PC-3 (cell line): ENCODE data around the gene UGT1A8. TPM values are rescaled to one million over a fixed set of nuclear protein-coding genes. Genes with fewer than 3 reads are reported as not detected.

ENCODE experiments used
- ATAC-seq: fragments of 200-7000 bp; cut with Tn5 transposase; 2 replicates; pipeline ENCODE4 v1.9.1; 2020; ENCODE audit warnings: mild to moderate bottlenecking, moderate library complexity
- BruUV-seq: library from RNA; stranded (reverse); fragments of 400-500 nt; replicated peaks from 2 replicates; lab custom pipeline; 2021; lab: Mats Ljungman, UMichigan
- CTCF ChIA-PET: fragments of 300-600 bp; sonication (Branson Sonifier 250); formaldehyde crosslinking; loops from one replicate; lab custom pipeline; 2022; ENCODE audit warnings: antibody characterized with exemption; lab: Charles Lee
- POLR2A ChIA-PET: fragments of 300-600 bp; sonication (Branson Sonifier 250); formaldehyde crosslinking; loops from one replicate; lab custom pipeline; 2022; ENCODE audit warnings: antibody characterized with exemption; ENCODE audit not compliant: unreplicated experiment; lab: Charles Lee
- DNase-seq: peaks from one replicate; pipeline ENCODE4 v3.0.0-alpha.2; 2015
- H2AFZ ChIP-seq: fragments of 300-600 bp; sonication (generic); 2 replicates; pipeline ENCODE4 v1.6.0; 2016; ENCODE audit warnings: antibody characterized with exemption, low read length
- H3F3A ChIP-seq: fragments of 300-600 bp; sonication (generic); one replicate; pipeline ENCODE4 v1.6.0; 2017; ENCODE audit warnings: antibody characterized with exemption, low read length, control low read depth, mild to moderate bottlenecking; ENCODE audit not compliant: unreplicated experiment
- H3K27ac ChIP-seq: fragments of 300-600 bp; sonication (generic); 2 replicates; pipeline ENCODE4 v1.5.1; 2016; ENCODE audit warnings: mild to moderate bottlenecking, low read length
- H3K27me3 ChIP-seq: fragments of 300-600 bp; sonication (generic); 2 replicates; pipeline ENCODE4 v1.6.1; 2016; ENCODE audit warnings: low read length, mixed read lengths
- H3K36me3 ChIP-seq: fragments of 300-600 bp; sonication (generic); 2 replicates; pipeline ENCODE4 v1.6.1; 2016; ENCODE audit warnings: low read depth, mixed run types, low read length, mixed read lengths
- H3K4me1 ChIP-seq: fragments of 300-600 bp; sonication (generic); 2 replicates; pipeline ENCODE4 v1.5.1; 2016; ENCODE audit warnings: low read length; ENCODE audit not compliant: insufficient read depth
- H3K4me2 ChIP-seq: fragments of 300-600 bp; sonication (generic); 2 replicates; pipeline ENCODE4 v1.6.0; 2016; ENCODE audit warnings: low read length
- H3K4me3 ChIP-seq: fragments of 300-600 bp; sonication (generic); 2 replicates; pipeline ENCODE4 v1.5.1; 2016; ENCODE audit warnings: mild to moderate bottlenecking, low read length, mixed read lengths
- H3K79me2 ChIP-seq: fragments of 300-600 bp; sonication (generic); 2 replicates; pipeline ENCODE4 v1.6.1; 2017; ENCODE audit warnings: low read length, mixed read lengths
- H3K9ac ChIP-seq: fragments of 300-600 bp; sonication (generic); 2 replicates; pipeline ENCODE4 v1.6.0; 2016; ENCODE audit warnings: mild to moderate bottlenecking, low read length
- H3K9me2 ChIP-seq: fragments of 300-600 bp; sonication (generic); replicated peaks from 2 replicates; pipeline ENCODE4 v1.6.1; 2016; ENCODE audit warnings: mixed run types, low read length, mixed read lengths
- H3K9me3 ChIP-seq: fragments of 300-600 bp; sonication (generic); 2 replicates; pipeline ENCODE4 v1.6.1; 2016; ENCODE audit warnings: low read length, mixed read lengths
- H4K20me1 ChIP-seq: fragments of 300-600 bp; sonication (generic); 2 replicates; pipeline ENCODE4 v1.6.1; 2016; ENCODE audit warnings: low read length, mixed read lengths
- CTCF ChIP-seq: fragments of 300-600 bp; sonication (generic); conservative IDR thresholded peaks from 2 replicates; pipeline ENCODE4 v1.5.1; 2017; ENCODE audit warnings: antibody characterized with exemption, low read depth, mild to moderate bottlenecking, low read length
- EZH2 ChIP-seq: fragments of 300-600 bp; sonication (generic); IDR thresholded peaks from one replicate; pipeline ENCODE4 v1.6.1; 2017; ENCODE audit warnings: antibody characterized with exemption, mild to moderate bottlenecking, low read length; ENCODE audit not compliant: unreplicated experiment
- EZH2phosphoT487 ChIP-seq: fragments of 300-600 bp; sonication (generic); IDR thresholded peaks from 2 replicates; pipeline ENCODE4 v1.6.1; 2018; ENCODE audit warnings: mild to moderate bottlenecking, antibody characterized with exemption, low read length, borderline replicate concordance
- intact Hi-C: fragments of 100-400 bp; cut with micrococcal nuclease; formaldehyde crosslinking; loops from 2 replicates; pipeline ENCODE4 v1.9.0; 2023
- total RNA-seq: library from RNA; depleted of rRNA; stranded (reverse); fragments of >200 nt; gene quantifications from 2 replicates; pipeline ENCODE4 v1.2.3, GENCODE V29; 2014

The UGT1A8 gene
- total RNA-seq, 1 experiment from 2014 or later: not detected

GRCh38 chr2:233754872-233755611 lies 137.6 kb downstream of the UGT1A8 start:
- Histone ChIP-seq H3K79me2 (no peaks in the 10 kb centered on the region), H3K27me3 (no peaks in the 10 kb centered on the region), H3K27ac (no peak overlapping the region), H3F3A (no peaks in the 10 kb centered on the region), H3K9ac (no peak overlapping the region), H3K36me3 (no peaks in the 10 kb centered on the region), H3K9me2 (no peaks in the 10 kb centered on the region), H2AFZ (no peak overlapping the region), H3K4me3 (no peak overlapping the region), H3K9me3 (no peaks in the 10 kb centered on the region), H3K4me2 (no peak overlapping the region), H3K4me1 (no peaks in the 10 kb centered on the region), H4K20me1 (no peaks in the 10 kb centered on the region)
- TF ChIP-seq CTCF (no peak), EZH2phosphoT487 (no peak), EZH2 (no peak)
- CTCF ChIA-PET: no interaction called here
- ATAC-seq (no peak), DNase-seq (no peak)
- BruUV-seq: no TSS peak
- intact Hi-C loops: no loop called here
- POLR2A ChIA-PET: no interaction called here

GRCh38 chr2:233756429-233757081 lies 139.1 kb downstream of the UGT1A8 start:
- intact Hi-C loops: no loop called here
- Histone ChIP-seq H3K9ac (no peak overlapping the region), H3K9me2 (no peaks in the 10 kb centered on the region), H3F3A (no peaks in the 10 kb centered on the region), H3K4me2 (no peak overlapping the region), H4K20me1 (no peaks in the 10 kb centered on the region), H2AFZ (no peak overlapping the region), H3K36me3 (no peaks in the 10 kb centered on the region), H3K9me3 (no peaks in the 10 kb centered on the region), H3K79me2 (no peaks in the 10 kb centered on the region), H3K27me3 (no peaks in the 10 kb centered on the region), H3K4me1 (no peaks in the 10 kb centered on the region), H3K4me3 (no peak overlapping the region), H3K27ac (no peak overlapping the region)
- no TSS peak for BruUV-seq
- ChIA-PET CTCF (no interaction called here), POLR2A (no interaction called here)
- no peak for DNase-seq
- TF ChIP-seq EZH2 (no peak), EZH2phosphoT487 (no peak)
- peak; percentile 33 for ATAC-seq

GRCh38 chr2:233758141-233758540 lies 140.7 kb downstream of the UGT1A8 start:
- POLR2A ChIA-PET: no interaction called here
- Histone ChIP-seq H3K9me2 (no peaks in the 10 kb centered on the region), H3F3A (no peaks in the 10 kb centered on the region), H3K79me2 (no peaks in the 10 kb centered on the region), H2AFZ (no peak overlapping the region), H3K4me3 (no peak overlapping the region), H3K4me2 (no peak overlapping the region), H3K9ac (no peak overlapping the region), H3K27ac (no peak overlapping the region), H3K9me3 (no peaks in the 10 kb centered on the region), H3K36me3 (no peaks in the 10 kb centered on the region), H3K4me1 (peaks cover under 1% of the 10 kb centered on the region; the same call in 1 of the 2 replicates), H3K27me3 (no peaks in the 10 kb centered on the region), H4K20me1 (no peaks in the 10 kb centered on the region)
- DNase-seq: no peak
- CTCF ChIA-PET: no interaction called here
- no TSS peak for BruUV-seq
- TF ChIP-seq CTCF (no peak), EZH2phosphoT487 (no peak), EZH2 (no peak)
- no peak for ATAC-seq
- intact Hi-C loops: loop anchor here (2.0 kb wide), 1 partner anchor 57 kb away; no protein-coding TSS in a partner anchor
